Astrocyte (in vitro differentiated cells and primary cell): Measurements from ENCODE around the gene MED13L. TPM values are rescaled to one million over a fixed set of nuclear protein-coding genes. Genes with fewer than 3 reads are reported as not detected.

Experiments used
- DNase-seq: peaks from one replicate; pipeline ENCODE4 v3.0.0-alpha.2; 2010; ENCODE audit warnings: low read depth
- FAIRE-seq: peaks from 2 replicates; lab custom pipeline; 2011; peaks lifted over from hg19 to GRCh38; lab: Jason Lieb, UNC
- H2AFZ ChIP-seq: 2 replicates; pipeline ENCODE4 v1.6.0; 2012; ENCODE audit warnings: low read depth, low read length, inconsistent platforms
- H3K27ac ChIP-seq: 2 replicates; pipeline ENCODE4 v1.5.1; 2011; ENCODE audit warnings: low read depth, low read length, inconsistent platforms
- H3K27me3 ChIP-seq: 2 replicates; pipeline ENCODE4 v1.6.0; 2011; ENCODE audit warnings: low read length, inconsistent platforms; ENCODE audit not compliant: insufficient read depth
- H3K36me3 ChIP-seq: 2 replicates; pipeline ENCODE4 v1.5.1; 2011; ENCODE audit warnings: low read length, inconsistent platforms; ENCODE audit not compliant: insufficient read depth
- H3K4me1 ChIP-seq: 2 replicates; pipeline ENCODE4 v1.5.1; 2011; ENCODE audit warnings: low read length, inconsistent platforms; ENCODE audit not compliant: insufficient read depth
- H3K4me2 ChIP-seq: 2 replicates; pipeline ENCODE4 v1.6.0; 2012; ENCODE audit warnings: low read length, inconsistent platforms
- H3K4me3 ChIP-seq: 2 replicates; pipeline ENCODE4 v1.5.1; 2011; ENCODE audit warnings: low read depth, mild to moderate bottlenecking, low read length, inconsistent platforms; ENCODE audit not compliant: insufficient read depth
- H3K79me2 ChIP-seq: 2 replicates; pipeline ENCODE4 v1.6.0; 2012; ENCODE audit warnings: mild to moderate bottlenecking, low read length, inconsistent platforms; ENCODE audit not compliant: insufficient read depth
- H3K9ac ChIP-seq: 2 replicates; pipeline ENCODE4 v1.6.0; 2012; ENCODE audit warnings: mild to moderate bottlenecking, low read length, inconsistent platforms
- H3K9me3 ChIP-seq: 2 replicates; pipeline ENCODE4 v1.5.1; 2012; ENCODE audit warnings: low read depth, mild to moderate bottlenecking, low read length, inconsistent platforms; ENCODE audit not compliant: insufficient read depth
- H4K20me1 ChIP-seq: 2 replicates; pipeline ENCODE4 v1.6.0; 2012; ENCODE audit warnings: low read length, inconsistent platforms; ENCODE audit not compliant: insufficient read depth
- H3K27ac Mint-ChIP-seq: one replicate; pipeline ENCODE4 v1.8.0; 2021; ENCODE audit warnings: mild to moderate bottlenecking, mixed read lengths; ENCODE audit not compliant: unreplicated experiment
- H3K27me3 Mint-ChIP-seq: one replicate; pipeline ENCODE4 v1.8.0; 2021; ENCODE audit warnings: low read depth, mixed read lengths; ENCODE audit not compliant: unreplicated experiment
- H3K36me3 Mint-ChIP-seq: one replicate; pipeline ENCODE4 v1.8.0; 2021; ENCODE audit warnings: low read depth, mixed read lengths; ENCODE audit not compliant: unreplicated experiment
- H3K4me1 Mint-ChIP-seq: one replicate; pipeline ENCODE4 v1.8.0; 2021; ENCODE audit warnings: low read depth, mixed read lengths; ENCODE audit not compliant: unreplicated experiment
- H3K4me3 Mint-ChIP-seq: one replicate; pipeline ENCODE4 v1.8.0; 2021; ENCODE audit warnings: mild to moderate bottlenecking, moderate library complexity, mixed read lengths; ENCODE audit not compliant: unreplicated experiment
- H3K9me3 Mint-ChIP-seq: one replicate; pipeline ENCODE4 v1.8.0; 2021; ENCODE audit warnings: mild to moderate bottlenecking, mixed read lengths; ENCODE audit not compliant: unreplicated experiment
- EZH2 ChIP-seq: IDR thresholded peaks from 2 replicates; pipeline ENCODE4 v1.6.1; 2012; ENCODE audit warnings: mild to moderate bottlenecking, low read length, inconsistent platforms; ENCODE audit not compliant: insufficient read depth
- total RNA-seq: library from RNA; stranded (reverse); gene quantifications from 2 replicates; pipeline ENCODE4 v1.2.1, GENCODE V29; 2021
- TF ChIP-seq, protein P1 (sequence below): IDR thresholded peaks from 2 replicates; pipeline ENCODE4 v1.5.1; 2011; ENCODE audit warnings: low read depth, mild to moderate bottlenecking, inconsistent platforms, low read length, moderate library complexity; ENCODE audit not compliant: insufficient read depth

MED13L gene
- total RNA-seq, 1 donor from 2014 or later = 153 TPM

DNA sequence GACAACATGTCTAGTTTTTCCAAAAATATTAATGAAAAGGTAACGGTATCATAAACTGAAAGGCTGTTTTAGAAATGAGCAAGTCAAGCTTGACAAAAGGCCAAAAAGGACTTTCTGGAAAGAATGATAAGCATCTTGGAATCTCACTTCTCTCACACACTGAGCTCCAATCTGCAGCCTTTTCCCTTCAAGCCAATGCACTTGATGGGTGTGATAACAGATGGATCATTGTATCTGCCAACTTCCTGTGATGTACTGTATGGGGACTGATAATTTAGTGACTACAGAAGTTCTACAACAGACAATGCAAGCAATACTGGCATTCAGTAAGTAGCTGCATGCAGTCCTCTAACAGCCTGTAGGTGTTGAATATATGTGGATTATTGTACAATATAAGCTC, 147.1 kb downstream of the MED13L start:
- Mint-ChIP-seq H3K27ac (peak overlapping the region; percentile 4), H3K4me3 (no peak overlapping the region), H3K27me3 (no peaks in the 10 kb centered on the region), H3K4me1 (peaks cover 70% of the 10 kb centered on the region), H3K36me3 (peaks cover 2% of the 10 kb centered on the region), H3K9me3 (no peaks in the 10 kb centered on the region)
- Histone ChIP-seq H3K4me1 (peaks cover 36% of the 10 kb centered on the region), H3K27ac (peak overlapping the region; percentile 8), H3K27me3 (no peaks in the 10 kb centered on the region), H3K4me3 (no peak overlapping the region), H3K9me3 (no peaks in the 10 kb centered on the region), H4K20me1 (peaks cover 84% of the 10 kb centered on the region), H3K9ac (no peak overlapping the region), H3K4me2 (peak overlapping the region; percentile 11), H3K36me3 (no peaks in the 10 kb centered on the region), H2AFZ (no peak overlapping the region), H3K79me2 (peaks cover 99% of the 10 kb centered on the region)
- TF ChIP-seq, protein P1, sequence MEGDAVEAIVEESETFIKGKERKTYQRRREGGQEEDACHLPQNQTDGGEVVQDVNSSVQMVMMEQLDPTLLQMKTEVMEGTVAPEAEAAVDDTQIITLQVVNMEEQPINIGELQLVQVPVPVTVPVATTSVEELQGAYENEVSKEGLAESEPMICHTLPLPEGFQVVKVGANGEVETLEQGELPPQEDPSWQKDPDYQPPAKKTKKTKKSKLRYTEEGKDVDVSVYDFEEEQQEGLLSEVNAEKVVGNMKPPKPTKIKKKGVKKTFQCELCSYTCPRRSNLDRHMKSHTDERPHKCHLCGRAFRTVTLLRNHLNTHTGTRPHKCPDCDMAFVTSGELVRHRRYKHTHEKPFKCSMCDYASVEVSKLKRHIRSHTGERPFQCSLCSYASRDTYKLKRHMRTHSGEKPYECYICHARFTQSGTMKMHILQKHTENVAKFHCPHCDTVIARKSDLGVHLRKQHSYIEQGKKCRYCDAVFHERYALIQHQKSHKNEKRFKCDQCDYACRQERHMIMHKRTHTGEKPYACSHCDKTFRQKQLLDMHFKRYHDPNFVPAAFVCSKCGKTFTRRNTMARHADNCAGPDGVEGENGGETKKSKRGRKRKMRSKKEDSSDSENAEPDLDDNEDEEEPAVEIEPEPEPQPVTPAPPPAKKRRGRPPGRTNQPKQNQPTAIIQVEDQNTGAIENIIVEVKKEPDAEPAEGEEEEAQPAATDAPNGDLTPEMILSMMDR = no peak
- TF ChIP-seq EZH2 = no peak
- DNase-seq (peak; percentile 78), FAIRE-seq (peak; percentile 94)

DNA sequence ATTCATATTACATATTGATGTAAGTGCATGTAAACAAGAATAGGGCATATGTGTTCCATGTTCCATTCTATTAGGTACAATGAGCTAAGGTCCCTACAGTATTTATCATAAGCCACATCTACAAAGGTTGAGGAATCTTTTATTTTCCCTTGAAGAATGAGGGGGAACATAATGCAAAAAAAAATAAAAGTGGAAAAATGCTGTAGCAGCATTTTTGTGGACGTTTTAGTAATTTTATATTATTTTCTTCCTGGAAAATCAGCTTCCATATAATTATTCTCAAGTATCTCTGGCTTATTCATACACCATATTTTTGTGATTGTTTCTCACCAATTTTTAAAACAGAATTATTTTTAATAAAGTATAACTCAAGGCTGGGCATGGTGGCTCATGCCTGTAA, 148.7 kb downstream of the MED13L start:
- Mint-ChIP-seq H3K4me3 (no peak overlapping the region), H3K4me1 (peaks cover 72% of the 10 kb centered on the region), H3K27me3 (no peaks in the 10 kb centered on the region), H3K9me3 (no peaks in the 10 kb centered on the region), H3K27ac (no peak overlapping the region), H3K36me3 (peaks cover 2% of the 10 kb centered on the region)
- no peaks in the 10 kb centered on the region for H3K9me3 ChIP-seq
- H3K4me2 ChIP-seq = no peak overlapping the region
- H3K4me1 ChIP-seq = peaks cover 27% of the 10 kb centered on the region
- TF ChIP-seq EZH2 = no peak
- TF ChIP-seq, protein P1 = no peak
- no peak for DNase-seq
- no peak overlapping the region for H2AFZ ChIP-seq
- H3K79me2 ChIP-seq = peaks cover 99% of the 10 kb centered on the region
- H3K4me3 ChIP-seq = no peak overlapping the region
- no peak overlapping the region for H3K27ac ChIP-seq
- H4K20me1 ChIP-seq = peaks cover 81% of the 10 kb centered on the region
- H3K27me3 ChIP-seq = no peaks in the 10 kb centered on the region
- H3K9ac ChIP-seq = no peak overlapping the region
- H3K36me3 ChIP-seq = no peaks in the 10 kb centered on the region
- no peak for FAIRE-seq

DNA sequence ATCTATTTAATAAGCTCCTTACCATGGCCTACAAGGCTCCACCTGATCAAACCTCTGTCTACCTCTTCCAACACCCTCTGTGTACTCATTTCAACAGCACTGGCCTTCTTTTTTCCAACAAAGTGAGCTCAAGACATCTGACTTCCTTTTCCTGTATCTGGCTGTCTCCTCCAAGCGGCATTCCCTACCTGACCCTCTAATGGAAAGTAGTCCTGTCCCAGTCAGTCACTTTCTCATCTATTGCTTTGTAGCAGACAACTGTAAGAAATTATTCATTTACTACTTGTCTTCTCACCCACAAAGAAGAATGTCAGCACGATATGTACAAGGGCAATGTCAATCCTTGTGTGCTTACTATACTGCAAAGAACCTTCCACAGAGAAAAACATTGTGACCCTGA, 149.6 kb downstream of the MED13L start:
- no peak overlapping the region for H3K27ac ChIP-seq
- H3K27ac Mint-ChIP-seq = no peak overlapping the region
- H3K4me1 Mint-ChIP-seq = peaks cover 72% of the 10 kb centered on the region
- H3K4me2 ChIP-seq = no peak overlapping the region
- no peak for DNase-seq
- peaks cover 2% of the 10 kb centered on the region for H3K36me3 Mint-ChIP-seq
- no peaks in the 10 kb centered on the region for H3K9me3 Mint-ChIP-seq
- no peak overlapping the region for H2AFZ ChIP-seq
- no peak overlapping the region for H3K9ac ChIP-seq
- peaks cover 81% of the 10 kb centered on the region for H4K20me1 ChIP-seq
- H3K36me3 ChIP-seq = no peaks in the 10 kb centered on the region
- no peak overlapping the region for H3K4me3 ChIP-seq
- H3K9me3 ChIP-seq = no peaks in the 10 kb centered on the region
- no peaks in the 10 kb centered on the region for H3K27me3 Mint-ChIP-seq
- no peak for TF ChIP-seq EZH2
- TF ChIP-seq, protein P1 = no peak
- no peaks in the 10 kb centered on the region for H3K27me3 ChIP-seq
- H3K4me1 ChIP-seq = peaks cover 24% of the 10 kb centered on the region
- peaks cover 99% of the 10 kb centered on the region for H3K79me2 ChIP-seq
- no peak for FAIRE-seq
- no peak overlapping the region for H3K4me3 Mint-ChIP-seq
